ENCODE data around the gene SPRING1.

DNA sequence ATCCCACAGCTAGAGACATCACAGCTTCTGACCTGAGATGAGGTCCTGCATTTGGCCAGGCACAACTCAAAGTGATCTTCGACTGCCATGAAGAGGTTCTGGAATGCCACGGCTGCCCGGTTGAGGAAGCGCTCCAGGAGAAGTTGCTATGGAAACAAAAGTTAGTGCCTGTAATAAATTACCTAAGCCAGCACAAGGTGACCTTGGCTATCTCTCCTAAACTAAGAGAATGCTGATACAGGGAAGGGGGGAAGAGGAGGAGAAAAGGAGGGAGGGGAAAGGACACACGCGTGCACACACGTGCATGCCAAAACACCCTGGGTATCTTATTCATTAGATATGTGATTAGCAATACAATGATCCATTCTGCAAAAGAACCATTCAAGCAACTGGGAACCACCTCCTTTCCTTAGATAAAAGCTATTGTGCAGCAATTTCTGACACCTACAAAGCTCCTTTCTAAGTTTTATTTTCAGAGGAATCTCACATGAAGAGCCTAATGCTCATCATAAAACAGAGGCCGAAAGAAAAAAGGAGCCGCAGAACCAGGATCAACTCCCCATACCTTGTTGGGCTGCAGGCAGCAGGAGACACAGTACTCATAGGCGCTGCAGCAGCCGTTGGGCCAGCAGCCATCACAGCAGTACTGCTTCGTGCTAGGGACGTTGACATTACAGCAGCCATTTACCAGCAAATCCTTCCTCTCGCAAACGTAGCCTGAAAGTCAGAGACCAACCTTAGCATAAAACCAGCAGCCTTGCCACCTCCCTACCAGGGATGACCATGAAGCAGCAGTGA lies 17.9 kb downstream of the SPRING1 start:
- TF ChIP-seq, protein P1, sequence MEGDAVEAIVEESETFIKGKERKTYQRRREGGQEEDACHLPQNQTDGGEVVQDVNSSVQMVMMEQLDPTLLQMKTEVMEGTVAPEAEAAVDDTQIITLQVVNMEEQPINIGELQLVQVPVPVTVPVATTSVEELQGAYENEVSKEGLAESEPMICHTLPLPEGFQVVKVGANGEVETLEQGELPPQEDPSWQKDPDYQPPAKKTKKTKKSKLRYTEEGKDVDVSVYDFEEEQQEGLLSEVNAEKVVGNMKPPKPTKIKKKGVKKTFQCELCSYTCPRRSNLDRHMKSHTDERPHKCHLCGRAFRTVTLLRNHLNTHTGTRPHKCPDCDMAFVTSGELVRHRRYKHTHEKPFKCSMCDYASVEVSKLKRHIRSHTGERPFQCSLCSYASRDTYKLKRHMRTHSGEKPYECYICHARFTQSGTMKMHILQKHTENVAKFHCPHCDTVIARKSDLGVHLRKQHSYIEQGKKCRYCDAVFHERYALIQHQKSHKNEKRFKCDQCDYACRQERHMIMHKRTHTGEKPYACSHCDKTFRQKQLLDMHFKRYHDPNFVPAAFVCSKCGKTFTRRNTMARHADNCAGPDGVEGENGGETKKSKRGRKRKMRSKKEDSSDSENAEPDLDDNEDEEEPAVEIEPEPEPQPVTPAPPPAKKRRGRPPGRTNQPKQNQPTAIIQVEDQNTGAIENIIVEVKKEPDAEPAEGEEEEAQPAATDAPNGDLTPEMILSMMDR (IDR thresholded peaks at IDR 0.05) = no peak
- TF ChIP-seq POLR2A (IDR thresholded peaks at IDR 0.05) = no peak
